Effector CD4-positive, alpha-beta T cell (primary cell): ENCODE data around the gene NPHP3.
"Not testable (repeated sequence)": the region's sequence is repeated elsewhere in the genome, so short reads cannot be mapped to it uniquely, and the experiment has no call there.

Experiments used
- DNase-seq: peaks from one replicate; pipeline ENCODE4 v3.0.0-alpha.2; 2020
- total RNA-seq: gene quantifications from one replicate; lab custom pipeline; 2026; lab: John Stamatoyannopoulos, UW

The NPHP3 gene
- 15.9 reads per million, percentile 42 among the genes with 10 or more reads in this experiment for total RNA-seq

DNA sequence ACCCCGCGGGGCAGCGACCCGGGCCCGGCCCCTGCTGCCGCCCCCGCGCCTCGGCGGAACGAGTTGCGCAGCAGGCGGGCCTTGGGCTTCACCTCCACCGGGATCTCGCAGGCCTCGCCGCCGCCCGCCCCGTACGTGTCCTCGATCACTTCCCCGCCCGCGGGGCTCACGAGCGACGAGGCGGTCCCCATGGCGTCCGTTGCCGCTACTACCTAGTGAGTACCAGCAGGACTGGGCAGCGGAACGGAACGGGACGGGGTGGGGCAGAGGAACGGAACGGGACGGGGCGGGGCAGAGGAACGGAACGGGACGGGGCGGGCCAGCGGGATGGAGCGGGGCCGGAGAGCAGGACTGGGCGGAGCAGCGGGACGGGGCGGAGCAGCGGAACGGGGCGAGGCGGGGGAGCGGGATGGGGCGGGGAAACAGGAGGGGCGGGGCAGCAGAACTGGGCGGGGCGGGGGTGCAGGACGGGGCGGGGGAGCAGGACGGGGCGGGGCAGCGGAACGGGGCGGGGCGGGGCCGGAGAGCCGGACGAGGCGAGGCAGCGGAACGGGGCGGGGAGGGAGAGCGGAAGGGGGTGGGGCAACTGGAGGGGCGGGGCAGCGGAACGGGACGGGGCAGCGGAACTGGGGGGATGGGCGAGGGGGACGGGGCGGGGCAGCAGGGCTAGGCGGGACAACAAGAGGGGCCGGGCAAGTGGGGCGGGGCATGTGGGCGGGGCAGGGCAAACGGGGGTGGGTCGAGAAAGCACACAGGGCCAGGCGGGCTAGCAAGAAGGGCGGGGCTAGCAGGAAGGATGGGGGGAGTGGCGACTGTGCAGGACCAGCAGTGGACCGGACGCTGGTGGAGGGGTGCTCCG lies at the start of gene NPHP3:
TSS of gene NPHP3 (minus strand) at position 245 of the 859 bp plus-strand sequence. CDS start at position 191, 54 bp downstream.
- DNase-seq, result peak; percentile 95

DNA sequence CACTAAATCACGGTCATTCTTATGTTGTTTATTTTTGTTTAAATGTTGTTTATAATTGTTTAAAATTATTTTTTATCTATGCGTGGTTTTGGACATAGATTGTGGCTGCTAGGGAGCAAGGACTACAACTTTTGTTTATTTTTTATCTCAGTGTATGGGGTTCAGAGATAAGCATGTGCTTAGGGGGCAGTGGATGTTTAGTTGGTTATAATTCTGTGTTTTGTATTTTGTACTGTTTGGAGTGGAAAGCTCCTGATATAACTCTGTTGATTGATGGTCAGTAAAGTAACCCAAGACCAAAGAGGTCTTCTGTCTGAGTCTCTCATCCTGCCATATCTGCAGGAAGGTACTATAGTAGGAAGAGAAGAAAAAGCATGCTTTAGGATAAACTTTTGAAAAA lies 36.5 kb upstream of the NPHP3 start:
- no peak for DNase-seq

GRCh38 chr3:132756108-132756650 lies 34.0 kb upstream of the NPHP3 start:
- DNase-seq, result no peak

DNA sequence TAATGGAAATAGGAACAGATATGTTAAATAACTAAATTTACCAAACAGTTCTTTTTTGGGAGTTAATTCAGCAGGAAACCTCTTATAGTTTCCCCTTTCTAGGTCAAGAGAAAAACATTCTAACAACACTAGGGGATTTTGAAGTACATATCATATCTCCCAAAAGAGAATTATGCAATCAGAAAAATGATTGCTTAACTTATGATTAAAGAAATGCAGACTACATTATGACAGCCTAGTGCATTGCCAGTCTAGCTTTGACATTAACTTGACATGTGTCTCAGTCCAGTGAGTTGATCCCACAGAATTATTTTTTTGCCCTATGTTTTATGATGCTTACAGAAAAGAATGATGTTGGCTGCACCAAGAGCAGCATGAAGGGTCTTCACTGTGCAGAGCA lies 31.7 kb upstream of the NPHP3 start:
- DNase-seq, result no peak

DNA sequence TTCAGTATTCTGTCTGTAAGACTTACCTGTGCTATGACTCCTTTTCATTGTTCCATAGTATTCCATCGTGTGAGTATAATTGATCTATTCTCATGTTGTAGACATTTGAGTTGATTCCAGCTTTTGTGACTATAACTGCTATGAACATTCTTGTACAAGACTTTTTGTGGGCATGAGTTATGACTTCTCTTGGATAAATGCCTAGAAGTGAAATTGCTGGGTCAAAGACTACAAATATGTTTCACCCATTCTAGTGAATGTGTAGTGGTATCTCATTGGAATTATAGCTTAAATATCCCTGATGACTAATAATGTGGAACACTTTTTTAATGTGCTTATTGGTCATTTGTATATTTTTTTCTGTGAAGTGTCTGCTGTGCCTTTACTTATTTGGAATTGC lies 27.6 kb upstream of the NPHP3 start:
- no peak for DNase-seq

GRCh38 chr3:132746720-132747119 lies 24.5 kb upstream of the NPHP3 start:
- not testable (repeated sequence) for DNase-seq

GRCh38 chr3:132738314-132738713 lies 16.1 kb upstream of the NPHP3 start:
- no peak for DNase-seq

GRCh38 chr3:132735589-132735988 lies 13.4 kb upstream of the NPHP3 start:
- no peak for DNase-seq

- no peak for DNase-seq
These were observed 8.8 kb upstream of the NPHP3 start for GRCh38 chr3:132730891-132731580.

DNA sequence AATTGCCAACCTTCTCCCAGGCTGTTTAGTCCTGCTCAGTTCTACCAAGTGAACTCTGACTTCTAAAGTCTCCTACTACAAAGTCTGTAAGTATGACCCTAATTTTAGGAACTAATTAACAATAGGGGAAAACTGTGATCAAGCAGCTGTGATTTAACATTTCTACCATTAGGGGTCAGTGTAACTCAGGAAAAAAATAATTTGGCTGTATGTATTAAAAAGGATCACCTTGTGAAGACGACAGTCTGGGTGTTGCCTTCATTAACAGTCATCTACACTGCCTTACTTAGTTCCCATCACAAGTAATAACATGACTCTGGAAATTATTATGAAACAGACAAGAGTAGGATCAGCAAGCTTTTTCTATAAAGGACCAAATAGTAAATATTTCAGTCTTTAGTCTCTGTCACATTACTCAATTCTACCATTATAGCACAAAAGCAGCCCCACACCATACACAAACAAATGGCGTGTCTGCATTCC lies 4.2 kb upstream of the NPHP3 start:
- no peak for DNase-seq

- DNase-seq, result no peak
These were observed 1.1 kb upstream of the NPHP3 start for GRCh38 chr3:132723024-132723950.

DNA sequence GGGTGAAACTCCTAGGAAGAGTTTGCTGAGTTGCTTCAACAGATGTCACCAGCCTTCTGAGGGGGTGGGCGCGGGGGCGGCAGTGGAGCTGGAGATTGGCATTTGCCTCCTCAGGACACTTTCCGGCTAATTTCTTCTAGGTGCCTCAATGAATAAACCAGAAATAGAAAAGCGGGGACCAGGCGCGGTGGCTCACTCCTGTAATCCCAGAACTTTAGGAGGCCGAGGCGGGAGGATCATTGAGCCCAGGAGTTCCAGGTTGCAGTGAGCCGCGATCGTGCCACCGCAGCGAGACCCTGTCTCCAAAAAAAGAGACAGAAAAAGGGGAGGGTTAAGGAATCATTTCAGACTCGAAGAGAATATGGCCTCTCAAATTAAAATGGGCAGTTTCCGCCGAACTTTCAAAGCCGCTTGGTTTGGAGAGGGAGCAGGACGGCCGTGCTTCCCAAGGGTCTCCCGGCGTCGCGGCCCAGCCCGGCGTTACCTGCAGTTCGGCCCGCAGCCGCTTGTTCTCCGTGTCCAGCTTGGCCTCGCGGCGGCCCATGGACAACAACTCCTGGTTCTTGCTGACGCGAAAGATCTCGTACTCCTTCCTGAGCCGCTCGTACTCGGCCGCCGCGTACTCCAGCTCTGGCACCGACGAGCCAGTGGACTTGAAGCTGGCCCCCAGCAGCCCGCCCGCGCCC lies 587 bp downstream of the NPHP3 start:
- no peak for DNase-seq

DNA sequence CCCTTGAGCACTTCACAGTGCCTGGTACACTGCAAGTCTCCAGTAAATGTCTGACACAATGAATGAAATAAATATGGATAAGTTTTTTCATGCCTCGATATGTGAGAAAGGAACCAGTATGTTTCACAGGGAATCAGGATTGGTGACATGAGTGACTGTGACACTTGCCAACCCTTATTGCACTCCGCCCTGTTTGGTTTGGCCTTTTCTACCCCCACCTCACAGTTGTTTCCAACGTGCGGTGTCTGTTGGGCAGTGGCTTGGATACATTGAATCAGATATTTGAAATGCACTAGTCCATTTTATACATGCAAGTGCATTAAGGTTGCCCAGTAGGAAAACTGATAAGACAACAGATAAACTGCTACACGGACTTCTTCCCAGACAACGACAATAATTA lies 2.0 kb downstream of the NPHP3 start:
- no peak for DNase-seq

- DNase-seq, result no peak
These were observed 5.8 kb downstream of the NPHP3 start for GRCh38 chr3:132716372-132716771.

- no peak for DNase-seq
These were observed 8.1 kb downstream of the NPHP3 start for GRCh38 chr3:132713977-132714727.

DNA sequence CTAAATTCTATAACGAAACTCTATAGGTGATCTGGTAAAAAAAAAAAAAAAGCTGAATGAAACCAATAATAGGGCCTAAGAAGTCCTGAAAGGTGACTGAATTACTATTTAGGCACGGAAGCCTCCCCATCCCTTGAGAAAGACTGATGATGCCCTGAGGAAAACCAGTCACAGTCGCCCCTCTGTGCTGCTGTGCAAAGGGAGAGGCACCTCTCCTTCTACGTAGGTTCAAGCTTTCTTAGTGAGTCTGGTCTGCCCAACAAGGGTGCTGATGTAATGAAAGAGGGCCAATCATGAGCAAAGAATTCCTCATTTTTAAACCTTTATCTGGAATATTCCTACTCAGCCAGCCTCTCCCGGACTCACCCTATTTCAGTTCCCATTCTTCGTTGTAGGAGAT lies 11.9 kb downstream of the NPHP3 start:
- no peak for DNase-seq

GRCh38 chr3:132709761-132710160 lies 12.4 kb downstream of the NPHP3 start:
- DNase-seq, result no peak

DNA sequence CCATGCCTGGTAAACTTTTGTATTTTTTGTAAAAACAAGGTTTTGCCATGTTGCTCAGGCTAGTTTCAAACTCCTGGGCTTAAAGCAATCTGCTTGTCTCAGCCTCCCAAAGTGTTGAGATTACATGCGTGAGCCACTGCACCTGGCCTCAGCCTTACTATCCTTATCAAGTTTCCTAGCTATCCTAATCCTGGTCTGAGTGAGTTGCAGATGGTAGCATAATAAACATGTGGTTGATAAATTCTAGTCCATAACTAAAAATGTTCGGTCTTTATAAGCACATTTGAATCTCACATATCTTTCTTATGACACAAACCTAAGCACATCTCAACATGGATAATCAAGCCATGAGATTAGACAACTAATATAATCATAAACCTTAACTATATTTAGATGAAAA lies 18.5 kb downstream of the NPHP3 start:
- no peak for DNase-seq

- DNase-seq, result no peak
These were observed 26.8 kb downstream of the NPHP3 start for GRCh38 chr3:132695422-132695821.

GRCh38 chr3:132694991-132695390 lies 27.2 kb downstream of the NPHP3 start:
- no peak for DNase-seq

DNA sequence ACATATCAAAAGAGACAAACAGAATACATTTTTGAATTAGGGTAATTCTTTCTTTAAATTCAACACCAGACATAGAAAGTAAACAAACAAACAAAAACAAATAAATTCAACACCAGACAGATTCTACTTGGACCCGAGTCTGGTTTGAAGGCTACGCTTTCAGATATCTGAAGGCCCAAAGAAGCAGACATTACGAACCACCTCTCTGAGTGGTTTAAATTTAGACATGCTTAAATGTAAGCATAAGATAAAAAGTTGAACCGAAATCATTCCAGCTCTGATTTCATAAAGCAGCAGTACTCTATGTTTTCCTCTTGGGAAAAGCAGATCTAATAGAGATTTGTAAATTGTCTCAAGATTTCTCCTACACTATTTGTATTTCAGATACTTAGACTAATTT lies 32.2 kb downstream of the NPHP3 start:
- no peak for DNase-seq
